Skin epidermis (tissue), 12 donors: ENCODE data around the gene ZBED4.

Experiments
- H3K27ac ChIP-seq, 21 experiments: fragments of 200-600 bp; sonication (generic) in 11 of 21; one replicate each; pipeline ENCODE4 v1.5.0; 2020; ENCODE audit warnings: mild to moderate bottlenecking in 3 of 21, inconsistent platforms in 2 of 21, moderate library complexity in 2 of 21
- H3K4me3 ChIP-seq, 7 experiments: fragments of 200-600 bp; sonication (generic) in 2 of 7; one replicate each; pipeline ENCODE4 v1.5.0; 2020; ENCODE audit warnings: inconsistent platforms in 2 of 7, mild to moderate bottlenecking in 2 of 7, moderate library complexity in 1 of 7

Gene ZBED4

DNA sequence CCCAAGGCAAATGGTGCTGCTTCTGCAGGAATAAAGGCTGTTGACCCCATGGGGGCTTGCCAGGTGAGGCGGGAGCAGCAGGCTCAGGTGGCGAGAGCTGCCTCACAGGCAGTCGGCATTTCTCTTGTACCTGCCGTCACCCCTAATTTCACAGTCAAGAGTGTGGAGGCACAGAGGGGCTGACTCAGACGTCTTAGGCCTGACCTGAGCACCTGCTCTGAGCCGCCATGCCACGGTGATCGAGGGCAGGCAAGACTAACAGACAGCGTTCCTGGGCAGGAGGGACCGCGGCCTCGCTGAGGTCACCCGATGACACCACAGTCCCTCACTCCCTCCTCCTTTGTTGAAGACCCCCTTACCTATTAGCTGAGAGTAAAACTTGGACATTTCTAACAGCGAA is 59.4 kb downstream of the ZBED4 start:
- Histone ChIP-seq H3K4me3 (no peak overlapping the region), H3K27ac (no peak overlapping the region)

GRCh38 chr22:49913446-49913845 is 59.8 kb downstream of the ZBED4 start:
- H3K4me3 ChIP-seq: no peak overlapping the region
- H3K27ac ChIP-seq: no peak overlapping the region

DNA sequence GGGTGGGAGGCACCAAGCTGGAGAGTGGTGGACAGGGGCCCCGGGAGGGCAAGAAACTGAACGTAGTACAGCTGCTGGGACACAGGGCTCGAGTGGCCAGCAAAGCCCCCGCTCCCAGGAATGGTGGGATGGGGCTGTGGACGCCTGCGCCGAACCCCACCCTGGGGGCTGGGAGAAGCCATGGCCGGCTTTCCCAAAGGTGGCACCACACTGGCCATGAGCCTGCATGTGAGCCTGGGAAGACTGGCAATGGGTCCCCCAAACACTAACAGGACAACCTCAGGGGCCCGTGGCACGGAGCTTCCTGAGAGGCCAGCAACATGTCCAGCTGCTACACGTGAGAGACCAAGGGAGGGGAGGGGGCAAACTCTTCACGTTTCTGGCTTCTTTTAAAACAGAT is 60.6 kb downstream of the ZBED4 start:
- Histone ChIP-seq H3K27ac (no peak overlapping the region), H3K4me3 (no peak overlapping the region)

GRCh38 chr22:49915610-49916009 is 62.0 kb downstream of the ZBED4 start:
- Histone ChIP-seq H3K27ac (no peak overlapping the region), H3K4me3 (no peak overlapping the region)

DNA sequence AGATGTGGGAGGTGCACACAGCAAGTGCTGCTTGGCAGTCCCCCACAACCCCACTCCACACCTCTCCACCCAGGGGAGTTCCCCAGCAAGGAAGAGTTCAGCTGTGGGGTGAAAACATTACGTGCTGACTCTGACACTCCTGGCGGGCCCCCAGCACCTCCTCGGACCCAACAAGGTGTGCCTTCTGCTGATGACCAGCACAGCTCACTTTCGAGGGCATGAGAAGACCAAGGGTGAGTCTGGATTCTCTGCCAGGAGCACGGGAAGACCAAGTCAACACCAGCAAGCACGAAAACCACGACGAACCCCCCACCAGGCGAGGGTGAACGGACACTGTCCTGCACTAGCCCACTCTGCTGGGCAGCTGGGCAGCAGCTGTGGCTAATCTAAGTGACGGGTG is 63.2 kb downstream of the ZBED4 start:
- H3K4me3 ChIP-seq: no peak overlapping the region
- peak overlapping the region in 1 of 21 experiments; percentile 82 for H3K27ac ChIP-seq

DNA sequence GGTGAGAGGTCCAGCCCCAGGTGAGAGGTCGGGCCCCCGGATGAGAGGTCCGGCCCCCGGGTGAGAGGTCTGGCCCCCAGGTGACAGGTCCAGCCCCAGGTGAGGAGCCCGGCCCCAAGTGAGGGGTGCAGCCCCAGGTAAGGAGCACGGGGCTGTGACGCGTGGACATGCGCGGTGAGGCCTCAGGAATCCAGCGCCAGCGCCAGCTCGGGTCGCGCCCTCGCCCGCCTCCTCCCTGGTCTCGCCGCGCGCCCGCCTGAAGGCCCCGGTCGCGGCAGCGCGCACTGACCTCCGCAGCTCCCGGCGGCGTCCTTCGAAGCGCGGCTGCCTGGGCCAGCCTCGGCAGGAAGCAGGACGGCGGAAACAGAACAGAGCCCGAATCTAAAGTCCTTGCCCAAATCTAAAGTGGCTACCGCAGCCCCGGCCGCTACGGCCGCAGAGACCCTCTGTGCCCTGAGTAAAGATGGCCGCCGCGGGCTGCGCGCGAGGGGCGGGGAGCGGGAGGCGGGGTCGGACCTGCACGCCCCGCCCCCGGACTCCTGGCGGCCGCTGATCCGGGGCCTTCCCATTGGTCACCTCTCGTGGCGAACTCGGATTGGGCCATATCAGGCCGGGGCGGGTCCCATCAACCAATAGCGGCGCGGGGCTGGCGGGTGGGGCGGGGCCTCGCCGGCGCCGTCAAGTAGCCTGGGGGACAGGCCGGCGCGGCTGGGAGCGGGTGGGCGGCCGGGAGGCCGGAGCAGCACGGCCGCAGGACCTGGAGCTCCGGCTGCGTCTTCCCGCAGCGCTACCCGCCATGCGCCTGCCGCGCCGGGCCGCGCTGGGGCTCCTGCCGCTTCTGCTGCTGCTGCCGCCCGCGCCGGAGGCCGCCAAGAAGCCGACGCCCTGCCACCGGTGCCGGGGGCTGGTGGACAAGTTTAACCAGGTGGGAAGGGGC is 64.6 kb downstream of the ZBED4 start, which contains the start of the genes ALG12 and CRELD2:
Gene ALG12, minus strand, starts transcription at position 465 of the 937 bp plus-strand sequence. CDS start 4,673 bp downstream, outside the sequence.
Gene CRELD2, plus strand, starts transcription at position 661 of the 937 bp plus-strand sequence. Its CDS starts 136 bp downstream, at position 797.
- H3K4me3 ChIP-seq: peak within 1 kb of the TSS; percentile 56 to 93 (median 86)
- H3K27ac ChIP-seq: peak within 1 kb of the TSS; percentile 75 to 96 (median 93)

- Histone ChIP-seq H3K4me3 (peak overlapping the region; percentile 56 to 93 (median 86)), H3K27ac (peak overlapping the region; percentile 74 to 96 (median 92))
Observed at GRCh38 chr22:49918911-49919881, 65.6 kb downstream of the ZBED4 start.

GRCh38 chr22:49920859-49921258 is 67.2 kb downstream of the ZBED4 start:
- no peak overlapping the region for H3K4me3 ChIP-seq
- no peak overlapping the region for H3K27ac ChIP-seq

DNA sequence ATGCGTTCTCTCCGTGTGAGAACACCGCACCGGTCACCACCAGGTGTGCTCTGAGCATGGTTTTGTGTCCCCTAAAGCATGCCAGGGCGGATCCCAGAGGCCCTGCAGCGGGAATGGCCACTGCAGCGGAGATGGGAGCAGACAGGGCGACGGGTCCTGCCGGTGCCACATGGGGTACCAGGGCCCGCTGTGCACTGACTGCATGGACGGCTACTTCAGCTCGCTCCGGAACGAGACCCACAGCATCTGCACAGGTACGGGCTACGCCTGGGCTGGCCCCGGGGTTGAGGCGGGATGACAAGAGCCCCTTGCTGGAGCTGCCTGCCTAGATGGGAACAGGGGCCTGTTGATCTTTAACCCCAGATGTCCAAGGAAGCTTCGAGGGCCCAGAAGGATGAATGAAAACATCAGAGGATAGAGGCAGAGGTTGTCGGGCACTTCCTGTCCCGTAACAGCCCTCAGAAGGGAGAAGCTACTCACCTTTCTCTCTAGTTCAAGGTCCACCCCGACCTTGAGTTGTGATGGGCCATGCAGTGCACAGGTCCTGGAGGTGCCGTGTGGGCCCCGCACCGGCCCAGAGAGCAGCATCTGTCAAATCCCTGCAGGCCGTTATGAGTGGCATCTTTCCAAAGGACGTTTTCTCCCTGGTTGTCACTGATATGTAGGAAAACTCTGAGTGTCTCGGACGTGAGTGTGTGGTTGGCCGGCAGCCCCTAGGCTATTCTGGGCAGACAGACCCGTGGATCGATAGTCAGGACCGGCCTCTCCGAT is 68.0 kb downstream of the ZBED4 start:
- Histone ChIP-seq H3K4me3 (no peak overlapping the region), H3K27ac (no peak overlapping the region)

DNA sequence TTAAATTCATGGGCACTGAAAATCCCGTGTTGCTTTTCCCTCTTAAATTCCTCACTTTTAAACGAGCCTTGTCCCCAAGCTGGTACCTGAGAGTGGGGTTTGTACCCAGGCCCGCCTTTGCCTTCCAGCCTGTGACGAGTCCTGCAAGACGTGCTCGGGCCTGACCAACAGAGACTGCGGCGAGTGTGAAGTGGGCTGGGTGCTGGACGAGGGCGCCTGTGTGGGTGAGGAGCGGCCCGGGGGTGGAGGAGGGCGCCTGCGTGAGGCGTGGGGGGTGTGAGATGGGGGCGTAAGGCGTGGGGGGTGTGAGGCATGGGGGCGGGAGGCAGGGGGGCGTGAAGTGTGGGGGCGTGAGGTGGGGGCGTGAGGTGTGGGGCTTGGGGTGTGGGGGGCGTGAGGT is 68.8 kb downstream of the ZBED4 start:
- Histone ChIP-seq H3K4me3 (no peak overlapping the region), H3K27ac (no peak overlapping the region)

GRCh38 chr22:49922926-49923325 is 69.3 kb downstream of the ZBED4 start:
- Histone ChIP-seq H3K27ac (no peak overlapping the region), H3K4me3 (no peak overlapping the region)

- Histone ChIP-seq H3K27ac (no peak overlapping the region), H3K4me3 (no peak overlapping the region)
Observed at GRCh38 chr22:49923445-49923844, 69.8 kb downstream of the ZBED4 start.

- Histone ChIP-seq H3K27ac (no peak overlapping the region), H3K4me3 (no peak overlapping the region)
Observed at GRCh38 chr22:49924113-49924833, 70.6 kb downstream of the ZBED4 start.

- H3K4me3 ChIP-seq: peak overlapping the region in 1 of 7 experiments; percentile 2
- H3K27ac ChIP-seq: peak overlapping the region in 15 of 21 experiments; percentile 2 to 87 (median 63)
Observed at GRCh38 chr22:49925525-49926128, 72.0 kb downstream of the ZBED4 start.

DNA sequence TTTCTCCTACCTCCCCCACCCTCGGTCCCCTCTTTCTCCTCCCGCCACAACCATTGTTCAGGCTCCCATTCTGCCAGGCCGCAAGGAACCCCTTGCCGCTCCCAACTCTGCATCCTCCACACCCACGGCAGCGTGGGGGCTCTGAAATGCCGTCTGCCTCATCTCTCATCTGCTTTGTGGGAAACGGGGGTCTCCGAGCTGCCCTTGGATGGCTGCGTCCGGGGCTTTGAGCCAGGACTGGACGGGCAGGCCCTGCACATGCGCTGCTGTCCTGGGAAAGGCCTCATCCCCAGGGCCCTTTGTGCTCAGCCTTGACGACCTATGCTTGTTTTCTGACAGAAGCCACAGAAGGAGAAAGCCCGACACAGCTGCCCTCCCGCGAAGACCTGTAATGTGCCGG is 73.3 kb downstream of the ZBED4 start:
- no peak overlapping the region for H3K4me3 ChIP-seq
- no peak overlapping the region for H3K27ac ChIP-seq

GRCh38 chr22:49927483-49928184 is 74.0 kb downstream of the ZBED4 start:
- H3K4me3 ChIP-seq: no peak overlapping the region
- no peak overlapping the region for H3K27ac ChIP-seq

GRCh38 chr22:49928185-49928495 is 74.5 kb downstream of the ZBED4 start:
- Histone ChIP-seq H3K4me3 (no peak overlapping the region), H3K27ac (no peak overlapping the region)
